IPS-11a (cell line): ENCODE measurements around the gene NPPC.
"Not testable (repeated sequence)": the region's sequence is repeated elsewhere in the genome, so short reads cannot be mapped to it uniquely, and the experiment has no call there.

Experiments used
- H3K4me3 ChIP-seq: one replicate; pipeline ENCODE4 v1.5.1; 2013; ENCODE audit warnings: low read depth, low read length, control low read depth

Gene NPPC

GRCh38 chr2:231890896-231891513, 35.2 kb downstream of the NPPC start:
- no peak overlapping the region for H3K4me3 ChIP-seq

- H3K4me3 ChIP-seq, result no peak overlapping the region
These were observed 38.4 kb downstream of the NPPC start for GRCh38 chr2:231887756-231888155.

- no peak overlapping the region for H3K4me3 ChIP-seq
These were observed 40.0 kb downstream of the NPPC start for GRCh38 chr2:231886071-231886681.

- no peak overlapping the region for H3K4me3 ChIP-seq
These were observed 41.6 kb downstream of the NPPC start for GRCh38 chr2:231884438-231885140.

- H3K4me3 ChIP-seq, result no peak overlapping the region
These were observed 42.7 kb downstream of the NPPC start for GRCh38 chr2:231883468-231883881.

- H3K4me3 ChIP-seq, result no peak overlapping the region
These were observed 43.5 kb downstream of the NPPC start for GRCh38 chr2:231882646-231883045.

GRCh38 chr2:231880371-231880770, 45.8 kb downstream of the NPPC start:
- not testable (repeated sequence) for H3K4me3 ChIP-seq

- H3K4me3 ChIP-seq, result no peak overlapping the region
These were observed 47.0 kb downstream of the NPPC start for GRCh38 chr2:231879216-231879615.

GRCh38 chr2:231877533-231878456, 48.4 kb downstream of the NPPC start:
- H3K4me3 ChIP-seq, result no peak overlapping the region

GRCh38 chr2:231874944-231875343, 51.3 kb downstream of the NPPC start:
- no peak overlapping the region for H3K4me3 ChIP-seq
